Activated T-cell treated with anti-CD3 and anti-CD28 coated beads, Interleukin-2, amount 50 U/mL, for 24 hours (primary cell): ENCODE results near the gene ARHGAP26.

ENCODE experiments used
- DNase-seq: peaks from one replicate; pipeline ENCODE4 v3.0.0-alpha.2; 2020
- H3K27ac Mint-ChIP-seq: 2 replicates; pipeline ENCODE4 v1.8.0; 2020; ENCODE audit warnings: mild to moderate bottlenecking, mixed read lengths
- H3K27me3 Mint-ChIP-seq: 2 replicates; pipeline ENCODE4 v1.8.0; 2020; ENCODE audit warnings: mixed read lengths
- H3K36me3 Mint-ChIP-seq: 2 replicates; pipeline ENCODE4 v1.8.0; 2020; ENCODE audit warnings: low read depth, mixed read lengths
- H3K4me1 Mint-ChIP-seq: 2 replicates; pipeline ENCODE4 v1.8.0; 2020; ENCODE audit warnings: low read depth, mixed read lengths
- H3K4me3 Mint-ChIP-seq: 2 replicates; pipeline ENCODE4 v1.8.0; 2020; ENCODE audit warnings: mild to moderate bottlenecking, moderate library complexity, mixed read lengths
- H3K9me3 Mint-ChIP-seq: 2 replicates; pipeline ENCODE4 v1.8.0; 2020; ENCODE audit warnings: mixed read lengths

ARHGAP26 gene

GRCh38 chr5:143208781-143209510, 438.8 kb downstream of the ARHGAP26 start:
- H3K27ac Mint-ChIP-seq: no peak overlapping the region
- no peaks in the 10 kb centered on the region for H3K27me3 Mint-ChIP-seq
- H3K4me1 Mint-ChIP-seq: peaks cover 36% of the 10 kb centered on the region
- no peak overlapping the region for H3K4me3 Mint-ChIP-seq
- H3K36me3 Mint-ChIP-seq: peaks cover 16% of the 10 kb centered on the region
- no peak for DNase-seq
- H3K9me3 Mint-ChIP-seq: no peaks in the 10 kb centered on the region

GRCh38 chr5:143209881-143210395, 439.8 kb downstream of the ARHGAP26 start:
- no peaks in the 10 kb centered on the region for H3K27me3 Mint-ChIP-seq
- peaks cover 42% of the 10 kb centered on the region for H3K4me1 Mint-ChIP-seq
- no peak overlapping the region for H3K27ac Mint-ChIP-seq
- H3K36me3 Mint-ChIP-seq: peaks cover 24% of the 10 kb centered on the region
- no peaks in the 10 kb centered on the region for H3K9me3 Mint-ChIP-seq
- H3K4me3 Mint-ChIP-seq: no peak overlapping the region
- DNase-seq: no peak

GRCh38 chr5:143210576-143210975, 440.4 kb downstream of the ARHGAP26 start:
- Mint-ChIP-seq H3K36me3 (peaks cover 29% of the 10 kb centered on the region), H3K27me3 (no peaks in the 10 kb centered on the region), H3K27ac (no peak overlapping the region), H3K4me3 (no peak overlapping the region), H3K9me3 (no peaks in the 10 kb centered on the region), H3K4me1 (peaks cover 44% of the 10 kb centered on the region)
- no peak for DNase-seq

GRCh38 chr5:143212261-143212660, 442.1 kb downstream of the ARHGAP26 start:
- Mint-ChIP-seq H3K27ac (peak overlapping the region; percentile 2), H3K9me3 (no peaks in the 10 kb centered on the region), H3K36me3 (peaks cover 35% of the 10 kb centered on the region), H3K4me1 (peaks cover 42% of the 10 kb centered on the region), H3K4me3 (no peak overlapping the region), H3K27me3 (no peaks in the 10 kb centered on the region)
- DNase-seq: no peak

- Mint-ChIP-seq H3K9me3 (no peaks in the 10 kb centered on the region), H3K4me1 (peaks cover 44% of the 10 kb centered on the region), H3K27me3 (no peaks in the 10 kb centered on the region), H3K36me3 (peaks cover 32% of the 10 kb centered on the region), H3K4me3 (no peak overlapping the region), H3K27ac (peak overlapping the region; percentile 76)
- no peak for DNase-seq
Measured at GRCh38 chr5:143213231-143213850, 443.2 kb downstream of the ARHGAP26 start.

- H3K27me3 Mint-ChIP-seq: no peaks in the 10 kb centered on the region
- peak overlapping the region; percentile 76 for H3K27ac Mint-ChIP-seq
- peaks cover 46% of the 10 kb centered on the region for H3K4me1 Mint-ChIP-seq
- peaks cover 32% of the 10 kb centered on the region for H3K36me3 Mint-ChIP-seq
- DNase-seq: no peak
- no peaks in the 10 kb centered on the region for H3K9me3 Mint-ChIP-seq
- no peak overlapping the region for H3K4me3 Mint-ChIP-seq
Measured at GRCh38 chr5:143213851-143214363, 443.7 kb downstream of the ARHGAP26 start.

GRCh38 chr5:143214458-143214857, 444.3 kb downstream of the ARHGAP26 start:
- Mint-ChIP-seq H3K4me1 (peaks cover 50% of the 10 kb centered on the region), H3K4me3 (no peak overlapping the region), H3K9me3 (no peaks in the 10 kb centered on the region), H3K36me3 (peaks cover 32% of the 10 kb centered on the region), H3K27me3 (no peaks in the 10 kb centered on the region), H3K27ac (peak overlapping the region; percentile 63)
- no peak for DNase-seq

GRCh38 chr5:143214890-143215289, 444.7 kb downstream of the ARHGAP26 start:
- DNase-seq: no peak
- peaks cover 32% of the 10 kb centered on the region for H3K36me3 Mint-ChIP-seq
- no peaks in the 10 kb centered on the region for H3K27me3 Mint-ChIP-seq
- no peak overlapping the region for H3K4me3 Mint-ChIP-seq
- H3K27ac Mint-ChIP-seq: no peak overlapping the region
- no peaks in the 10 kb centered on the region for H3K9me3 Mint-ChIP-seq
- H3K4me1 Mint-ChIP-seq: peaks cover 53% of the 10 kb centered on the region

GRCh38 chr5:143215690-143216089, 445.5 kb downstream of the ARHGAP26 start:
- Mint-ChIP-seq H3K4me1 (peaks cover 59% of the 10 kb centered on the region), H3K4me3 (no peak overlapping the region), H3K9me3 (no peaks in the 10 kb centered on the region), H3K27me3 (no peaks in the 10 kb centered on the region), H3K36me3 (peaks cover 29% of the 10 kb centered on the region), H3K27ac (peak overlapping the region; percentile 16)
- DNase-seq: no peak

GRCh38 chr5:143216211-143216610, 446.0 kb downstream of the ARHGAP26 start:
- H3K27me3 Mint-ChIP-seq: no peaks in the 10 kb centered on the region
- DNase-seq: no peak
- no peak overlapping the region for H3K4me3 Mint-ChIP-seq
- peaks cover 28% of the 10 kb centered on the region for H3K36me3 Mint-ChIP-seq
- no peaks in the 10 kb centered on the region for H3K9me3 Mint-ChIP-seq
- H3K4me1 Mint-ChIP-seq: peaks cover 65% of the 10 kb centered on the region
- peak overlapping the region; percentile 87 for H3K27ac Mint-ChIP-seq

- Mint-ChIP-seq H3K4me3 (no peak overlapping the region), H3K36me3 (peaks cover 29% of the 10 kb centered on the region), H3K27me3 (no peaks in the 10 kb centered on the region), H3K4me1 (peaks cover 75% of the 10 kb centered on the region), H3K9me3 (no peaks in the 10 kb centered on the region), H3K27ac (peak overlapping the region; percentile 87)
- DNase-seq: no peak
Measured at GRCh38 chr5:143217065-143217803, 447.1 kb downstream of the ARHGAP26 start.

GRCh38 chr5:143217804-143218160, 447.6 kb downstream of the ARHGAP26 start:
- peak overlapping the region; percentile 87 for H3K27ac Mint-ChIP-seq
- no peaks in the 10 kb centered on the region for H3K9me3 Mint-ChIP-seq
- no peak overlapping the region for H3K4me3 Mint-ChIP-seq
- DNase-seq: no peak
- H3K4me1 Mint-ChIP-seq: peaks cover 80% of the 10 kb centered on the region
- H3K36me3 Mint-ChIP-seq: peaks cover 30% of the 10 kb centered on the region
- H3K27me3 Mint-ChIP-seq: no peaks in the 10 kb centered on the region

- H3K4me3 Mint-ChIP-seq: no peak overlapping the region
Measured at GRCh38 chr5:143218517-143219170, 448.5 kb downstream of the ARHGAP26 start.

GRCh38 chr5:143219696-143220095, 449.5 kb downstream of the ARHGAP26 start:
- Mint-ChIP-seq H3K27me3 (no peaks in the 10 kb centered on the region), H3K9me3 (no peaks in the 10 kb centered on the region), H3K4me1 (peaks cover 76% of the 10 kb centered on the region), H3K27ac (no peak overlapping the region), H3K4me3 (no peak overlapping the region), H3K36me3 (peaks cover 31% of the 10 kb centered on the region)
- DNase-seq: no peak

More at GRCh38 chr5:143218517-143219170, 448.5 kb downstream of the ARHGAP26 start:
- Mint-ChIP-seq H3K4me1 (peaks cover 83% of the 10 kb centered on the region), H3K36me3 (peaks cover 32% of the 10 kb centered on the region), H3K9me3 (no peaks in the 10 kb centered on the region), H3K27ac (peak overlapping the region; percentile 87), H3K27me3 (no peaks in the 10 kb centered on the region)
- no peak for DNase-seq
